ENCODE data around the gene KDM2A. TPM values are rescaled to one million over a fixed set of nuclear protein-coding genes. Genes with fewer than 3 reads are reported as not detected.

KDM2A gene
- total and polyA plus RNA-seq, 2 experiments from 2014 or later = 25.0 to 54.1 TPM

DNA sequence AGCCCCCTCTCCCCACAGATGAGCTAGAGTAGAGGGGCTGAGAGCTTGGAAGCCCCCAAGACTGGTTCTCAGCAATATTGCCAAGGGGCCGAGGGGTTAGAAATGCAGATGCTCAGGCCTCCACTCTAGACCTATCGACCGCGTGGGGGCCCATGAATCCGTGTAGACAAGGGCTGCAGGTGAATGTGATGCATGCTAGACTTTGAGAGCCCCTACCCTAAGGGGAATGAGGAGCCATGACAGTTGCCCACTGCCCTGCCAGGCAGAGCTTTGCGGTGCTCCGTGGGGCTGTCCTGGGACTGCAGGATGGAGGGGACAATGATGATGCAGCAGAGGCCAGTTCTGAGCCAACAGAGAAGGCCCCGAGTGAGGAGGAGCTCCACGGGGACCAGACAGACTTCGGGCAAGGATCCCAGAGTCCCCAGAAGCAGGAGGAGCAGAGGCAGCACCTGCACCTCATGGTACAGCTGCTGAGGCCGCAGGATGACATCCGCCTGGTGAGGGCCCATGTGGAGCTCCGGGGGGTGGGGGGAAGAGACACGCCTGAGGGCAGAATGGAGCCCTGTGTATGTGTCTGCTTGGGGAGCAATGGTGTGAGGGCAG is 185.5 kb downstream of the KDM2A start:
- Mint-ChIP-seq H3K4me1 (peaks cover 3% of the 10 kb centered on the region; the same call in 1 of the 3 replicates), H3K27ac (no peak overlapping the region), H3K27me3 (ENCODE audit: insufficient read depth, low read depth, poor library complexity) (peaks cover 11% of the 10 kb centered on the region), H3K9me3 (no peaks in the 10 kb centered on the region), H3K4me3 (peak overlapping the region; percentile 75; the same call in 2 of the 3 replicates), H3K36me3 (ENCODE audit: low read depth) (no peaks in the 10 kb centered on the region; the same call in 2 of the 3 replicates)
- no peak for TF ChIP-seq NANOG (IDR thresholded peaks at IDR 0.05; ENCODE audit: borderline replicate concordance)
- TF ChIP-seq, protein P1, sequence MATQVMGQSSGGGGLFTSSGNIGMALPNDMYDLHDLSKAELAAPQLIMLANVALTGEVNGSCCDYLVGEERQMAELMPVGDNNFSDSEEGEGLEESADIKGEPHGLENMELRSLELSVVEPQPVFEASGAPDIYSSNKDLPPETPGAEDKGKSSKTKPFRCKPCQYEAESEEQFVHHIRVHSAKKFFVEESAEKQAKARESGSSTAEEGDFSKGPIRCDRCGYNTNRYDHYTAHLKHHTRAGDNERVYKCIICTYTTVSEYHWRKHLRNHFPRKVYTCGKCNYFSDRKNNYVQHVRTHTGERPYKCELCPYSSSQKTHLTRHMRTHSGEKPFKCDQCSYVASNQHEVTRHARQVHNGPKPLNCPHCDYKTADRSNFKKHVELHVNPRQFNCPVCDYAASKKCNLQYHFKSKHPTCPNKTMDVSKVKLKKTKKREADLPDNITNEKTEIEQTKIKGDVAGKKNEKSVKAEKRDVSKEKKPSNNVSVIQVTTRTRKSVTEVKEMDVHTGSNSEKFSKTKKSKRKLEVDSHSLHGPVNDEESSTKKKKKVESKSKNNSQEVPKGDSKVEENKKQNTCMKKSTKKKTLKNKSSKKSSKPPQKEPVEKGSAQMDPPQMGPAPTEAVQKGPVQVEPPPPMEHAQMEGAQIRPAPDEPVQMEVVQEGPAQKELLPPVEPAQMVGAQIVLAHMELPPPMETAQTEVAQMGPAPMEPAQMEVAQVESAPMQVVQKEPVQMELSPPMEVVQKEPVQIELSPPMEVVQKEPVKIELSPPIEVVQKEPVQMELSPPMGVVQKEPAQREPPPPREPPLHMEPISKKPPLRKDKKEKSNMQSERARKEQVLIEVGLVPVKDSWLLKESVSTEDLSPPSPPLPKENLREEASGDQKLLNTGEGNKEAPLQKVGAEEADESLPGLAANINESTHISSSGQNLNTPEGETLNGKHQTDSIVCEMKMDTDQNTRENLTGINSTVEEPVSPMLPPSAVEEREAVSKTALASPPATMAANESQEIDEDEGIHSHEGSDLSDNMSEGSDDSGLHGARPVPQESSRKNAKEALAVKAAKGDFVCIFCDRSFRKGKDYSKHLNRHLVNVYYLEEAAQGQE (IDR thresholded peaks at IDR 0.05; ENCODE audit: unreplicated experiment) = no peak
- TF ChIP-seq, protein P2, sequence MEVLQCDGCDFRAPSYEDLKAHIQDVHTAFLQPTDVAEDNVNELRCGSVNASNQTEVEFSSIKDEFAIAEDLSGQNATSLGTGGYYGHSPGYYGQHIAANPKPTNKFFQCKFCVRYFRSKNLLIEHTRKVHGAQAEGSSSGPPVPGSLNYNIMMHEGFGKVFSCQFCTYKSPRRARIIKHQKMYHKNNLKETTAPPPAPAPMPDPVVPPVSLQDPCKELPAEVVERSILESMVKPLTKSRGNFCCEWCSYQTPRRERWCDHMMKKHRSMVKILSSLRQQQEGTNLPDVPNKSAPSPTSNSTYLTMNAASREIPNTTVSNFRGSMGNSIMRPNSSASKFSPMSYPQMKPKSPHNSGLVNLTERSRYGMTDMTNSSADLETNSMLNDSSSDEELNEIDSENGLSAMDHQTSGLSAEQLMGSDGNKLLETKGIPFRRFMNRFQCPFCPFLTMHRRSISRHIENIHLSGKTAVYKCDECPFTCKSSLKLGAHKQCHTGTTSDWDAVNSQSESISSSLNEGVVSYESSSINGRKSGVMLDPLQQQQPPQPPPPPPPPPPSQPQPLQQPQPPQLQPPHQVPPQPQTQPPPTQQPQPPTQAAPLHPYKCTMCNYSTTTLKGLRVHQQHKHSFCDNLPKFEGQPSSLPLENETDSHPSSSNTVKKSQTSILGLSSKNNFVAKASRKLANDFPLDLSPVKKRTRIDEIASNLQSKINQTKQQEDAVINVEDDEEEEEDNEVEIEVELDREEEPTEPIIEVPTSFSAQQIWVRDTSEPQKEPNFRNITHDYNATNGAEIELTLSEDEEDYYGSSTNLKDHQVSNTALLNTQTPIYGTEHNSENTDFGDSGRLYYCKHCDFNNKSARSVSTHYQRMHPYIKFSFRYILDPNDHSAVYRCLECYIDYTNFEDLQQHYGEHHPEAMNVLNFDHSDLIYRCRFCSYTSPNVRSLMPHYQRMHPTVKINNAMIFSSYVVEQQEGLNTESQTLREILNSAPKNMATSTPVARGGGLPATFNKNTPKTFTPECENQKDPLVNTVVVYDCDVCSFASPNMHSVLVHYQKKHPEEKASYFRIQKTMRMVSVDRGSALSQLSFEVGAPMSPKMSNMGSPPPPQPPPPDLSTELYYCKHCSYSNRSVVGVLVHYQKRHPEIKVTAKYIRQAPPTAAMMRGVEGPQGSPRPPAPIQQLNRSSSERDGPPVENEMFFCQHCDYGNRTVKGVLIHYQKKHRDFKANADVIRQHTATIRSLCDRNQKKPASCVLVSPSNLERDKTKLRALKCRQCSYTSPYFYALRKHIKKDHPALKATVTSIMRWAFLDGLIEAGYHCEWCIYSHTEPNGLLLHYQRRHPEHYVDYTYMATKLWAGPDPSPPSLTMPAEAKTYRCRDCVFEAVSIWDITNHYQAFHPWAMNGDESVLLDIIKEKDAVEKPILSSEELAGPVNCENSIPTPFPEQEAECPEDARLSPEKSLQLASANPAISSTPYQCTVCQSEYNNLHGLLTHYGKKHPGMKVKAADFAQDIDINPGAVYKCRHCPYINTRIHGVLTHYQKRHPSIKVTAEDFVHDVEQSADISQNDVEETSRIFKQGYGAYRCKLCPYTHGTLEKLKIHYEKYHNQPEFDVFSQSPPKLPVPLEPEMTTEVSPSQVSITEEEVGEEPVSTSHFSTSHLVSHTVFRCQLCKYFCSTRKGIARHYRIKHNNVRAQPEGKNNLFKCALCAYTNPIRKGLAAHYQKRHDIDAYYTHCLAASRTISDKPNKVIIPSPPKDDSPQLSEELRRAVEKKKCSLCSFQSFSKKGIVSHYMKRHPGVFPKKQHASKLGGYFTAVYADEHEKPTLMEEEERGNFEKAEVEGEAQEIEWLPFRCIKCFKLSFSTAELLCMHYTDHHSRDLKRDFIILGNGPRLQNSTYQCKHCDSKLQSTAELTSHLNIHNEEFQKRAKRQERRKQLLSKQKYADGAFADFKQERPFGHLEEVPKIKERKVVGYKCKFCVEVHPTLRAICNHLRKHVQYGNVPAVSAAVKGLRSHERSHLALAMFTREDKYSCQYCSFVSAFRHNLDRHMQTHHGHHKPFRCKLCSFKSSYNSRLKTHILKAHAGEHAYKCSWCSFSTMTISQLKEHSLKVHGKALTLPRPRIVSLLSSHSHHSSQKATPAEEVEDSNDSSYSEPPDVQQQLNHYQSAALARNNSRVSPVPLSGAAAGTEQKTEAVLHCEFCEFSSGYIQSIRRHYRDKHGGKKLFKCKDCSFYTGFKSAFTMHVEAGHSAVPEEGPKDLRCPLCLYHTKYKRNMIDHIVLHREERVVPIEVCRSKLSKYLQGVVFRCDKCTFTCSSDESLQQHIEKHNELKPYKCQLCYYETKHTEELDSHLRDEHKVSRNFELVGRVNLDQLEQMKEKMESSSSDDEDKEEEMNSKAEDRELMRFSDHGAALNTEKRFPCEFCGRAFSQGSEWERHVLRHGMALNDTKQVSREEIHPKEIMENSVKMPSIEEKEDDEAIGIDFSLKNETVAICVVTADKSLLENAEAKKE (CRISPR knock-in tag; IDR thresholded peaks at IDR 0.05) = no peak
- TF ChIP-seq CREB1 (CRISPR knock-in tag; IDR thresholded peaks at IDR 0.05; ENCODE audit: low read depth) = no peak
- TF ChIP-seq ZNF114 (CRISPR knock-in tag; IDR thresholded peaks at IDR 0.05) = no peak
- no peak for TF ChIP-seq JUNB (IDR thresholded peaks at IDR 0.05; ENCODE audit: unreplicated experiment)
- TF ChIP-seq, protein P3, sequence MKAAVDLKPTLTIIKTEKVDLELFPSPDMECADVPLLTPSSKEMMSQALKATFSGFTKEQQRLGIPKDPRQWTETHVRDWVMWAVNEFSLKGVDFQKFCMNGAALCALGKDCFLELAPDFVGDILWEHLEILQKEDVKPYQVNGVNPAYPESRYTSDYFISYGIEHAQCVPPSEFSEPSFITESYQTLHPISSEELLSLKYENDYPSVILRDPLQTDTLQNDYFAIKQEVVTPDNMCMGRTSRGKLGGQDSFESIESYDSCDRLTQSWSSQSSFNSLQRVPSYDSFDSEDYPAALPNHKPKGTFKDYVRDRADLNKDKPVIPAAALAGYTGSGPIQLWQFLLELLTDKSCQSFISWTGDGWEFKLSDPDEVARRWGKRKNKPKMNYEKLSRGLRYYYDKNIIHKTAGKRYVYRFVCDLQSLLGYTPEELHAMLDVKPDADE (IDR thresholded peaks at IDR 0.05) = no peak
- TF ChIP-seq EZH2 (IDR thresholded peaks at IDR 0.05; ENCODE audit: low read depth, unreplicated experiment) = no peak
- no peak for TF ChIP-seq POLR2AphosphoS5 (IDR thresholded peaks at IDR 0.05; ENCODE audit: low read depth)
- TF ChIP-seq EZH2phosphoT487 (IDR thresholded peaks at IDR 0.05; ENCODE audit: unreplicated experiment) = no peak
- TF ChIP-seq, protein P4, sequence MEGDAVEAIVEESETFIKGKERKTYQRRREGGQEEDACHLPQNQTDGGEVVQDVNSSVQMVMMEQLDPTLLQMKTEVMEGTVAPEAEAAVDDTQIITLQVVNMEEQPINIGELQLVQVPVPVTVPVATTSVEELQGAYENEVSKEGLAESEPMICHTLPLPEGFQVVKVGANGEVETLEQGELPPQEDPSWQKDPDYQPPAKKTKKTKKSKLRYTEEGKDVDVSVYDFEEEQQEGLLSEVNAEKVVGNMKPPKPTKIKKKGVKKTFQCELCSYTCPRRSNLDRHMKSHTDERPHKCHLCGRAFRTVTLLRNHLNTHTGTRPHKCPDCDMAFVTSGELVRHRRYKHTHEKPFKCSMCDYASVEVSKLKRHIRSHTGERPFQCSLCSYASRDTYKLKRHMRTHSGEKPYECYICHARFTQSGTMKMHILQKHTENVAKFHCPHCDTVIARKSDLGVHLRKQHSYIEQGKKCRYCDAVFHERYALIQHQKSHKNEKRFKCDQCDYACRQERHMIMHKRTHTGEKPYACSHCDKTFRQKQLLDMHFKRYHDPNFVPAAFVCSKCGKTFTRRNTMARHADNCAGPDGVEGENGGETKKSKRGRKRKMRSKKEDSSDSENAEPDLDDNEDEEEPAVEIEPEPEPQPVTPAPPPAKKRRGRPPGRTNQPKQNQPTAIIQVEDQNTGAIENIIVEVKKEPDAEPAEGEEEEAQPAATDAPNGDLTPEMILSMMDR (conservative IDR thresholded peaks at IDR 0.05; ENCODE audit: low read depth in 2 of 2) = no peak
- TF ChIP-seq ZNF331 (CRISPR knock-in tag; IDR thresholded peaks at IDR 0.05; ENCODE audit: low read depth) = no peak
- no peak for TF ChIP-seq STAT1 (IDR thresholded peaks at IDR 0.05; ENCODE audit: unreplicated experiment)
- ATAC-seq (no peak), DNase-seq (ENCODE audit: low spot score) (no peak)
- Histone ChIP-seq H3K4me3 (peak overlapping the region; percentile 87), H3K79me2 (replicated peaks; ENCODE audit: insufficient read depth) (no peaks in the 10 kb centered on the region), H3K4me2 (peak overlapping the region; percentile 96), H3K4me1 (ENCODE audit: insufficient read depth) (peaks cover 15% of the 10 kb centered on the region; the same call in 1 of the 2 replicates), H3K27ac (ENCODE audit: low read depth) (no peak overlapping the region), H3K9me2 (ENCODE audit: insufficient read depth) (no peaks in the 10 kb centered on the region), H4K20me1 (replicated peaks; ENCODE audit: insufficient read depth) (no peaks in the 10 kb centered on the region), H2AFZ (no peak overlapping the region; the same call in 1 of the 2 replicates), H3K36me3 (ENCODE audit: insufficient read depth) (no peaks in the 10 kb centered on the region), H3F3A (replicated peaks; ENCODE audit: low read depth) (peaks cover 4% of the 10 kb centered on the region; the same call in 1 of the 2 replicates), H3K27me3 (ENCODE audit: insufficient read depth) (no peaks in the 10 kb centered on the region)

All from GM23338 (cell line).